Measurements from ENCODE around the gene MBD5.

Gene MBD5

GRCh38 chr2:148545390-148546256 is 524.7 kb downstream of the MBD5 start:
- no peak overlapping the region for H3K4me3 ChIP-seq (ENCODE audit: low read depth, low read length)
- no peak for TF ChIP-seq CTCF (IDR thresholded peaks at IDR 0.05; ENCODE audit: control insufficient read depth, extremely low read depth, insufficient read depth)

DNA sequence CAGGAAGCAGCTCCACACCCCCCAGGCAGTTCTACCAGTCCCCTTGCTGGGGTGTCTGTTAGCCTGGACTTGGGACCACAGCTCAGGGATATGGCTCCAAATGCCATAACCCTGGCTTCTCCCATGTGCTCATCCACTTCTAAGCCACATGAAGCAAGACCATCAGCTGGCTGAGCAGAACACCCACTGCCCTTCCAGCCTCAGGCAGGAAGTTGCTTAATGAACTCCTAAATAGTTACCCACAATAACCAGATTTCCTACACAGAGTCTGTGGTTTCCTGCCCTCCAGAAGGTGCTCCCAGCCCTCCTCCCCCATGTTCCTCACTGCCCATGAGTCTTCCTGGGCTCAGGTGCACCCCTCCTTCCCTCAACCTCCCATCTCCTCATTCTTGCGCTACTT is 525.4 kb downstream of the MBD5 start:
- no peak for TF ChIP-seq CTCF (IDR thresholded peaks at IDR 0.05; ENCODE audit: control insufficient read depth, extremely low read depth, insufficient read depth)
- no peak overlapping the region for H3K4me3 ChIP-seq (ENCODE audit: low read depth, low read length)
- DNase-seq (ENCODE audit: low read depth) = no peak

More at GRCh38 chr2:148545390-148546256, 524.7 kb downstream of the MBD5 start:
- DNase-seq (ENCODE audit: low read depth) = no peak

DNA sequence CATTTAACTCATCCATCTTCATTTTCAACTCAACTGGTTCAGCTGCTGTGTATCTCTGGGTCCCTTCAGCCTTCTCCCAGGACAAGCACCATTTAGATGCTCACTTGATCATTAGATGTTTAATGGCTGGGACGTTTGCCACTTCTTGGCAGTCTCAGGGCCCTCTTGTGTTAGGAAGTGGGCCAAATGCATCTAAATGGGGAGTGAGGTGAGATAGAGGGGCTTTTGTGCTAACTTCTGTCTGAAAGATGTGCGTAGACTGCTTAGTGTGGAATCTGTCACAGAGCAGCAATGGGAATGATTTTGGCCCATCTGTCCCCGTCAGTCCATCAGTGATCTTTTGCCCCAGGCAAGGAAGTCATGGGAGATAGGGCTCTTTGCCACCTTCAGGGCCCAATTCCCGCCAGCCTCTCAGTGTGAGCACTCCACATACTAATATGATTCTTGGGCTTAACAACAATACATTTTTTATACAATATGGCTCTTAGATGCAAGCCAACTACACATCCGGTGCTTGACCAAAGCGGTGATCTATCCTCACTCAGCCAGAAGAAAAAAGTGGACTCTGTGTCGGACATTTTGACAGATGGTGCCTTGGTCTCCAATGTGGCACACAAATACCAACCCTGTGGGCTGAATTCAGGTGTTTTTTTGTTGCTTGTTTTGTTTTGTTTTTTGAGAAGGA is 528.0 kb downstream of the MBD5 start:
- no peak overlapping the region for H3K4me3 ChIP-seq (ENCODE audit: low read depth, low read length)
- no peak for TF ChIP-seq CTCF (IDR thresholded peaks at IDR 0.05; ENCODE audit: control insufficient read depth, extremely low read depth, insufficient read depth)

GRCh38 chr2:148552675-148553331 is 531.9 kb downstream of the MBD5 start:
- DNase-seq (ENCODE audit: low read depth) = no peak
- TF ChIP-seq CTCF (IDR thresholded peaks at IDR 0.05; ENCODE audit: control insufficient read depth, extremely low read depth, insufficient read depth) = no peak
- peak overlapping the region; percentile 34 for H3K4me3 ChIP-seq (ENCODE audit: low read depth, low read length)

More for the DNA sequence above, 528.0 kb downstream of the MBD5 start:
- no peak for DNase-seq (ENCODE audit: low read depth)

DNA sequence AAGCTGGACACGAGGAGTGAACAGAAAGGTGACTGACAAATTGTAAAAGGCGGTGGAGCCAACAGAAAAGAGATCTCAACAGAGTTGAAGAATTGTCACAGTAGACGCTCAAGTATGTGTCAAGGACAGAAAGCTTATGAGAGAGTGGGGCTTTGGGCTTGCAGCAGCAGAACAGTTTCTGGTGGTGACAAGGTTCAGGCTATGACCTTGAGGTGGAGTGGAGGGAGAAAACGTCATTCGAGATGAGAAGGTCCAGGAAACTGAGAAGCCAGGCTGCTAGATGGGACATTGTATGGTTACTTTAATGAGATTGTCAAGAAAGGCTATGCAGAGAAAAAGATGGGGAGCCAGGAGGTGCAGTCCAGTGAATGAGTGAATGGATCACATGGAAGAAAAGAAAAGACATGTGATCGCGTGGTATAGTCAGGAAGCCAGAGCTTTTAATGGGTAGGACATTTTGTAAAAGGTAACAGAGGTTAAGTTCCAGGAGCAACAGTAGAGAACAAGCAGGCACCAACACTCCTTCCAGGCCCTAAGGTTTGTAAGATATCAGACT is 532.5 kb downstream of the MBD5 start:
- H3K4me3 ChIP-seq (ENCODE audit: low read depth, low read length) = peak overlapping the region; percentile 34
- no peak for TF ChIP-seq CTCF (IDR thresholded peaks at IDR 0.05; ENCODE audit: control insufficient read depth, extremely low read depth, insufficient read depth)
- DNase-seq (ENCODE audit: low read depth) = no peak

- TF ChIP-seq CTCF (IDR thresholded peaks at IDR 0.05; ENCODE audit: control insufficient read depth, extremely low read depth, insufficient read depth) = no peak
- no peak overlapping the region for H3K4me3 ChIP-seq (ENCODE audit: low read depth, low read length)
- no peak for DNase-seq (ENCODE audit: low read depth)
These were observed 533.8 kb downstream of the MBD5 start for GRCh38 chr2:148554459-148555247.

Measured in LNCaP clone FGC (cell line).